UCSD-AML1 (cell line): Measurements from ENCODE around the gene EXD1.

Experiments used
- DNase-seq: peaks from one replicate; lab custom pipeline; 2025; ENCODE audit not compliant: unreplicated experiment; lab: John Stamatoyannopoulos, UW

Gene EXD1

GRCh38 chr15:41231422-41232226 lies 1.1 kb upstream of the EXD1 start:
- DNase-seq = no peak

- DNase-seq = no peak
Measured at GRCh38 chr15:41230345-41230649, 260 bp downstream of the EXD1 start.

GRCh38 chr15:41219381-41219780 lies 11.2 kb downstream of the EXD1 start:
- DNase-seq = no peak

DNA sequence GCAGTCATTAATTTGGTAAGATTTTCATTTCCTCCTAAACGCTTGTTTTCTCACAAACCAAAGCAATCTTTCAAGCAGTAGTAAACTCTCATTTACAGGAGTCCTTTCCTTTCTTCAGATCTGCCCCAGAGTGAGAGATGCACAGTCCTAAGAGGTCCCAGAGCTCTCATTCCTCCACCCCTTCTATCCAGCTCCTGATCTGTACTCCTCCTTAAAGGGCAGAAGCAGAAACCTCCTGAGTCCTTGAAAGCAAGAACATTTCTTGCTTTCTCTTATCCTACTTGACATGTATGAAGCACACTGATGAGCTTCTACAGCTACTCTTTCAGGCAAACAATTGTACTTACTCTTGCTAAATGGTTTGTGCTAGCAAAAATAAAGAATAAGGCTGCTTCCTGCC lies 11.7 kb downstream of the EXD1 start:
- no peak for DNase-seq

DNA sequence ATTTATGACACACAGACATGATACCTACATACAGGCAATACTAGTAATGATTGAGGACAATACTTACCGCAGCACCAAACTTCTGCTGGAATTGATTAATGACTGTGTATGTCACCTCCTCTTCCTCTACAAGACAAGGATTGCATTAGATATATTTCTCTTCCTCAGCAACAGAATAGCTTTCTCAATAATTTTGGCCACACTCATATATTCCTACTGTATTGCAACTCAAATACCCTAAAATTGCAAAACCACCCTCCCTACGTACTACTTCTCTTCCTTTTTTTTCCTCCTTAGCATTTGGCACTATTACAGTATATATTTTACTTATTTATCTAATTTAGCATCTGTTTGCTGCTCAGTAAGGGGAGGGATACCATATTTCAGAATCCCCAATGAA lies 14.8 kb downstream of the EXD1 start:
- DNase-seq = no peak

DNA sequence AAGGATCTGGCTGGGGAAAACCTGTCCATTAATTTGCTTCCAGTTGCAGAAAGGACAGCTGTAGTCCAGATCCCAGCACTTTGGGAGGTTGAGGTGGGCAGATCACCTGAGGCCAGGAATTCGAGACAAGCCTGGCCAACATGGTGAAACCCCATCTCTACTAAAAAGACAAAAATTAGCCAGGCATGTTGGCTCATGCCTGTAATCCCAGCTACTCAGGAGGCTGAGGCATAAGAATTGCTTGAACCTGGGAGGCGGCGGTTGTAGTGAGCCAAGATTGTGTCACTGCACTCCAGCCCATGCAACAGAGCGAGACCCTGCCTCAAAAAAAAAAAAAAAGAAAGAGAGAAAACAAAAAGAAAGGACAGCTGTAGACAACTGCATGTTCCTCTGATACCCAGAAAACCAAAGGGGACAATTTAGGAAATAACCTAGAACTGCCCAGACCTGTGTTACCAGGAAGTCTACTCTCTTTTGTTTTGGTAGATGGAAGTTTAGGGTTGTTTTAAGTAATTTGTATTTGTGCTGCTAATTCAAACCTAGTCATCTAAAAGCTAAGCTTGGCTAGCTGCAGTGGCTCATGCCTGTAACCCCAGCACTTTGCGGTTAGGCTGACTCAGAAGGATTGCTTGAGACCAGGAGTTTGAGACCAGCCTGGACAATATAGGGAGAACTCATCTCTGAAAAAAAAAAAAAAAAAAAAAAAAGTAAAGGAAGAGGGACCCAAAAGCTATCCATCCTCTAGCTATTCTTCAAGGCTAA lies 22.7 kb downstream of the EXD1 start:
- DNase-seq = no peak

DNA sequence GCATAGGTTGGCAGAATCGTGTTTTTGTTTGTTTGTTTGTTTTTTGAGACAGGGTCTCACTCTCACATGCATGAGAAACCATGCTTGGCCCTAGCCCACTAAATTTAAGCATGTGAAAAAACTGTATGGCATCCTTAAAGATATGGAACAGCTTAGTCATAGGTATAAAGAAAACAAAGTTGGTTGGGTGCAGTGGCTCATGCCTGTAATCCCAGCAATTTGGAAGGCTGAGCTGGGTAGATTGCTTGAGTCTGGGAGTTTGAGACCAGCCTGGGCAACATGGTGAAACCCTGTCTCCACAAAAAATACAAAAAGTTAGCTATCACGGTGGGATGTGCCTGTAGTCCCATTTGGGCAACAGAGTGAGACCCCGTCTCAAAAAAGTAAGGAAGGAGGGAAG lies 25.2 kb downstream of the EXD1 start:
- DNase-seq = no peak

DNA sequence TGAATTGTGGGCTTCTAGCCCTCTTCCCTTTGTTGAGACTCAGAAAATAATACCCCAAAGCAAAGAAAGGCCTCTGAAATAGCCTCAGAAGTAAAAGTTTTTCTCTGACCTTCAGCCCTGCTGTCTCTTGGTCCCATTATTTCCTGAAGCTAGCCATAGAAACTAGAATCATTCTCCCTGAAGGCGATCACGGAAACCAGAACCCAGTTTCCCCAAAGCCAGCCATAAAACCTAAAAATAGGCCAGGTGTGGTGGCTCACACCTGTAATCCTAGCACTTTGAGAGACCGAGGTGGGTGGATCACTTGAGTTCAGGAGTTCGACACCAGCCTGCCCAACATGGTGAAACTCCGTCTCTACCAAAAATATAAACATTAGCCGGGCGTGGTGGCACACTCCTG lies 27.2 kb downstream of the EXD1 start:
- DNase-seq = no peak

GRCh38 chr15:41199470-41199869 lies 31.1 kb downstream of the EXD1 start:
- DNase-seq = no peak

DNA sequence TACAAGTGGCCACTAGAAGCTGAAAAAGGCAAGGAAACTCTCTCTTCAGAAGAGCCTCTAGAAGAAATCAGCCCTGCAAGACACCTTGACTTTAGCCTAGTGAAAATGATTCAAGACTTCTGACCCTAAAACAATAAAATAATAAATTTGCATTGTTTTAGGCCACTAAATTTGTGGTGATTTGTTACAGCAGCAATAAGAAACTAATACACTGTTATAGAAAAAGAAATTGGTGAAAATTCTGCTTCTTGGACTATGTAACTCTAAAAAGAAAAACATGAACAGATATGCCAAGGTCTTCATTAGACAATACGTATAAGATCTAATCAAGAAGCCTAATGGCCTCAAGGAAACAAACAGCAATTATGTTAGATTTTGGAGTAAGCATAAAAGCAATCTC lies 36.1 kb downstream of the EXD1 start:
- DNase-seq = no peak

DNA sequence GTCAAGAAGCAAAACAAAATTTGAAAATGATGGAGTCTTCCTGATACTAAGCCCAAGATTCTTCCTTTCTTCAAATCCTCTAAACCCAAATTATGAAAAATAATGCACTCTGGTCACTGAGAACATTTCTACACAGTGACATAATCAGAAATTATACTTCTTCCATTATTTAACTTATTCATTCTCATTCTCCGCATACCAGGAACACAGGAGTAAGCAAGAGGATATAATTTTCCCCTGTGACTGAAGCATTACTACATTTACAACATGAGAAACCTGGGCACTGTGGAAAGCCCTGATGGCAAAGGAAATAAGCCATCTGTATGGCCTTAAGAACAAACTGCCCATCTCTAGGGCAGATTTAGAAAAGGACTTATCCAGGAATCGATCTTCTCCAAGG lies 47.0 kb downstream of the EXD1 start:
- no peak for DNase-seq

DNA sequence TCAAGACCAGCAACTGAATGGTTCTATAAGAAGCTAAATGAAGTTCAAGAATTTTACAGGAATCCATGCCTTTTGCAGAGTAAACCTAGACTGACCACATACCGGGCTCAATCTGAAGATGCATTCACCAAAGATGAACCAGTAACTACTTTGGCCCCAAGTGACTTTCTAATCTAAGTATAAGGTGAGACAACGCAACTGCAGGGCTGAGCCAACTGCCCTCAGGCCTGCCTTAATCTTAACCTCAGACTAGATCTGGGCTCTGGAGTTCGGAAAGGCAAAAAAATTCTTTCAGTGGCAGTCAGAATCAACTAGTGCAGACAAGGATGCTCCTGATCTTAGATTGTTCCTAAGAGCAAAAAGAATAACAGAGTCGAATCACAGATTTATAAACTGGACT lies 48.3 kb downstream of the EXD1 start:
- DNase-seq = no peak

- DNase-seq = no peak
Measured at GRCh38 chr15:41180206-41180789, 50.3 kb downstream of the EXD1 start.

DNA sequence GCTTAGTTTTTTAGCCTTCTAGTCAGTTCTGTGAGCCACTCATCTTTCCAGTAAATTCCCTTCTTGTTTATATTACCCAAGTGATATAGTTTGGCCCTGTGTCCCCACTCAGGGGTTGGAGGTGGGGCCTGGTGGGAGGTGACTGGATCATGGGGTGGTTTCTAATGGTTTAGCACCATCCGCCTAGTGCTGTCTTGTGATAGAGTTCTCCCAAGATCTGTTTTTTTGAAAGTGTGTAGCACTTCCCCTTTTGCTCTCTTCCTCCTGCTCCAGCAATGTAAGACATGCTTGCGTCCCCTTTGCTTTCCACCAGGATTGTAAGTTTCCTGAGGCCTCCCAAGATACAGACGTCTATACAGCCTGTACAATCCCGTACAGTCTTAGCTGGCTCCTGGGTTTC lies 60.8 kb downstream of the EXD1 start:
- peak; percentile 23 for DNase-seq

DNA sequence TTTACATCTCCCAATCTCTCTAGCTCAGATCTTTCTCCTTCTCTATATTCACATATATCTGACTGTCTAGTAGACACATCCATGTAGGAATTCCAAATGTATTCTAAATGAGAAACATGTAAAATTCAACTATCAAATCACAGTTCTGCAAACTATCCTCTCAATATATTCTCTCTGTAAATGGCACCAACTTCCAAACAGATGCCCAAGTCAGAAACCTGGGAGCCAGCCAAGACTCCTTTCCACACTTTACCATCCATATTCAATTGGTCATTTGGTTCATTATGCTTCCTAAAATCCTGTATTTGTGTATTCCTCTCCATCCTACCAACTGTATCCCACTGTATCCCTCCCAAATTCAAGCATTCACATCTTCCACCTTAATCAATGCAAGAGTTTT lies 61.5 kb downstream of the EXD1 start:
- no peak for DNase-seq

DNA sequence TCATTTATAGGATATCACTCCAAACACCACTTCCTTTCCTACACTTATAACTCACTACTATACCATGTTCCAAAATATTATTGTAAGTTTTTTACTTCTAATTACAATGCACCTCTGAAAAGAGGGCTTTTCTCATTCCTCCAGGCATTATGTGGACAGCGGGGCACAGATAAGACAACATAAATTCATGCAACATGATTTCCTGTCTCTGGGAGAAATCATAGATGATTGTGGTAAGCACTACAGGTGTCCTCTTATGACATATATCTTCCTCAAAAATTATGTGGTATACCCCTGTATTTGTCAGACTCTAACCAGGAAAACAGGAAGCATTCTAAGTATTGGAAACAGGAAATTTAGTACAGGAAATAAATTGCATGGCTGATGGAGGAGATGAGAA lies 68.8 kb downstream of the EXD1 start:
- DNase-seq = no peak

DNA sequence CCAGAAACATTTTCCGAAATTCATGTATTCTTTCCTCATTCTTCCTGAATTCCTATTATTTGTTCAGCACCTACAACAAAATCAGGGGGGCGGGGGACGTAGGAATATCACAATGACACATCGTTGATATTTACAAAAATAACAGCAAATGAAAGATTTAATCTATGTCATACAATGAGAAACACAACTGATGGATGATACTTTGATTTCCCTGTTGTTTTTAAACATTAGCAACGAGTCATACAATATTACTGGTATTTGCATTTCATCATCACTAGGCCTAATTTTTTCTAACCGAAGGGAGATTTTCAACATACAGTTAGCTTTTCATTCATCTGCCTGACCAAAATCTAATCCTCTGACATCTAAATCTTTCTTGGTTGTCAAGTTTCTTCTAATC lies 69.2 kb downstream of the EXD1 start:
- DNase-seq = no peak

DNA sequence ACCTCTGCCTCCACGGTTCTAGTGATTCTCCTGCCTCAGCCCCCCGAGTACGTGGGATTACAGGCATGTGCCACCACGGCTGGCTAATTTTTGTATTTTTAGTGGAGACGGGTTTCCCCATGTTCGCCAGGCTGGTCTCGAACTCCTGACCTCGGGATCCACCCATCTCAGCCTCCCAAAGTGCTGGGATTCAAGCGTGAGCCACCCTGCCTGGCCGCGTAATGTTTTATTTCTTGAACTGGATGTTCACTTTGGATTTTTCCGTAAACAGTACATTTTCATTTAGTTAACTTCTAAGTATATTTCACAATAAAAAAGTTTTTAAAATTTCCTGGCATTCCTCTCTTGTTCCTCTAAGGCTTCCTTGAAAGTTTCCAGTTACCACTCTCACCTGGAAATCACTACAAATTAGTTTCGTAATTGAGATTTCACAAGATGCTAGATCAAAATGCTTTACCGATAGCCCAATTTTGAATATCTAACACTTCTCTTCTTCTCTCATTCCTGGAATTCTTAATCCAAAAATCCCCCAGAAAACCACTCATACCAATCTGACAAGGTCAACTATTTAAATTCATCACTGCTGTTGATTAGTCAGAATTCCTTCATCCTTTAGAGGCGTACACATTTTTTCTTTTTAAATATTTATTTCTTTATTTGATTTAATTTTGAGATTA lies 69.8 kb downstream of the EXD1 start:
- no peak for DNase-seq

GRCh38 chr15:41154412-41154811 lies 76.1 kb downstream of the EXD1 start:
- DNase-seq = no peak

- DNase-seq = no peak
Measured at GRCh38 chr15:41153733-41154132, 76.8 kb downstream of the EXD1 start.

DNA sequence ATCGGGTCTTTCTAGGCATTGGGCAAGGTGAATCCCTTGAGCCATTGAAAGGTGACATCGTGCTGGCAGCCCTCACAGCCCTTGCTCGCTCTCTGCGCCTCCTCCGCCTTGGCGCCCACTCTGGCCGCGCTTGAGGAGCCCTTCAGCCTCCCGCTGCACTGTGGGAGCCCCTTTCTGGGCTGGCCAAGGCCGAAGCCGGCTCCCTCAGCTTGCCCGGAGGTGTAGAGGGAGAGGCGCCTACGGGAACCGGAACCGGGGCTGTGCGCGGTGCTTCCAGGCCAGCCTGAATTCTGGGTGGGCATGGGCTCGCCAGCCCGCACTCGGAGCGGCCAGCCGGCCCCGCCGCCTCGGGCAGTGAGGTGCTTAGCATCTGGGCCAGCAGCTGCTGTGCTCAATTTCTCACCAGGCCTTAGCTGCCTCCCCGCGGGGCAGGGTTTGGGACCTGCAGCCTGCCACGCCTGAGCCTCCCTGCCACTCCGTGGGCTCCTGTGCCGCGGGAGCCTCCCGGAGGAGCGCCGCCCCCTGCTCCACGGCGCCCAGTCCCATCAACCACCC lies 79.0 kb downstream of the EXD1 start:
- DNase-seq = no peak

DNA sequence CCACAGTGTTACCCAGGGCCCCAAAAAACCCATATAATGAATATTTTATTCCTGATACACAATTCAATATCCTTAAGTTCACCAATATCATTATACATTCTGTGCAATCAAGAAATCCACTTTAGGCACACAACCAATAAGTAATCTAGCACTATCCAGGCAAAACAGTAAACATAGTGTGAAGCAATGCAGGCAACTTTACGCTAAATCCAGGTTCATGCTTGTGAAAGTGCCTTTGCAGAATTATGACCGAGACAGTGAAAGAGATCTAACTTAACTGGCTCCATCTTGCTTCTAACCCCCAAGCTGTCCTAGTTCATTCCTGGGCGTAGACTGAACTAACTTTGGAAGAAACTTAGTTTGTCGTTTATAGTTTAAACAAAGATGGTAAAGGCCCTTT lies 80.3 kb downstream of the EXD1 start:
- no peak for DNase-seq
